Measurements from ENCODE around the gene SMAD9.

GRCh38 chr13:36862722-36863121 lies 57.3 kb downstream of the SMAD9 start:
- TF ChIP-seq POLR2A (IDR thresholded peaks at IDR 0.05) (no peak), CTCF (IDR thresholded peaks at IDR 0.05) (no peak)

Measured in esophagus squamous epithelium (tissue), 4 donors.